Prostate gland (tissue), 2 donors: Measurements from ENCODE around the gene MT1E. TPM values are rescaled to one million over a fixed set of nuclear protein-coding genes. Genes with fewer than 3 reads are reported as not detected.

ENCODE experiments used
- total RNA-seq, 2 donors: library from RNA; depleted of rRNA; stranded (reverse); fragments of >200 nt; gene quantifications; one replicate each; pipeline ENCODE4 v1.1.0, GENCODE V29; 2016

MT1E gene
- total RNA-seq, 2 donors from 2014 or later = 110 to 339 TPM

Other genes starting within 250 kb of the MT1E start
- 100 to 1,000 TPM; 123 to 261 TPM for gene AMFR, start 200.2 kb upstream of the MT1E start, total RNA-seq
- 10 to 100 TPM; 46.4 to 47.2 TPM for gene NUDT21, start 174.4 kb upstream of the MT1E start, total RNA-seq
- gene OGFOD1, start 174.2 kb upstream of the MT1E start, total RNA-seq = 10 to 100 TPM; 18.5 to 57.2 TPM
- gene BBS2, start 105.8 kb upstream of the MT1E start, total RNA-seq = 10 to 100 TPM; 68.9 to 70.5 TPM
- not detected for gene MT4, start 60.7 kb upstream of the MT1E start, total RNA-seq
- 1 to 10 TPM in 1 of 2 donors, not detected in 1; 1.6 TPM for gene MT3, start 36.3 kb upstream of the MT1E start, total RNA-seq
- 100 to 1,000 TPM; 134 to 214 TPM for gene MT2A, start 17.2 kb upstream of the MT1E start, total RNA-seq
- 10 to 100 TPM; 14.8 to 37.4 TPM for gene MT1M, start 6.9 kb downstream of the MT1E start, total RNA-seq
- gene MT1A, start 12.9 kb downstream of the MT1E start, total RNA-seq = 1 to 10 TPM in 1 of 2 donors, not detected in 1; 6.9 TPM
- not detected for gene MT1B, start 26.1 kb downstream of the MT1E start, total RNA-seq
- gene MT1F, start 32.2 kb downstream of the MT1E start, total RNA-seq = 10 to 100 TPM; 18.5 to 37.3 TPM
- gene MT1G, start 42.3 kb downstream of the MT1E start, total RNA-seq = 100 to 1,000 TPM; 189 to 745 TPM
- 10 to 100 TPM in 1 of 2 donors, not detected in 1; 10.5 TPM for gene MT1H, start 44.0 kb downstream of the MT1E start, total RNA-seq
- gene MT1X, start 56.7 kb downstream of the MT1E start, total RNA-seq = 100 to 1,000 TPM; 268 to 697 TPM
- gene NUP93, start 104.3 kb downstream of the MT1E start, total RNA-seq = 10 to 100 TPM; 38.8 to 73.3 TPM
- gene SLC12A3, start 239.4 kb downstream of the MT1E start, total RNA-seq = under 1 TPM in 1 of 2 donors, not detected in 1; 0.23 TPM